ENCODE results near the gene LRMDA.

GRCh38 chr10:76080991-76081390 is 649.6 kb downstream of the LRMDA start:
- TF ChIP-seq CTCF (IDR thresholded peaks at IDR 0.05) (no peak), POLR2A (IDR thresholded peaks at IDR 0.05) (no peak)
